ENCODE measurements around the gene MEGF6.

Gene MEGF6

GRCh38 chr1:3652548-3653285, 41.4 kb upstream of the MEGF6 start:
- Histone ChIP-seq H3K27me3 (peaks cover 67% of the 10 kb centered on the region), H3K36me3 (0 out of 2 replicates have a peak, but pooled peaks cover 2% of the 10 kb centered on the region), H3K9ac (no peak overlapping the region), H3K4me3 (no peak overlapping the region), H3K4me2 (no peak overlapping the region), H3K27ac (no peak overlapping the region), H3K9me3 (peaks cover 15% of the 10 kb centered on the region; the same call in 1 of the 2 replicates), H4K20me1 (no peaks in the 10 kb centered on the region), H3K4me1 (peaks cover 25% of the 10 kb centered on the region)
- TF ChIP-seq Cebpa-rat (IDR thresholded peaks at IDR 0.05): no peak

- H3K9me3 ChIP-seq: peaks cover 15% of the 10 kb centered on the region; the same call in 1 of the 2 replicates
- TF ChIP-seq Cebpa-rat (IDR thresholded peaks at IDR 0.05): no peak
- H3K36me3 ChIP-seq: peaks cover 9% of the 10 kb centered on the region
- H3K9ac ChIP-seq: no peak within 1 kb of the TSS
- H4K20me1 ChIP-seq: no peaks in the 10 kb centered on the region; the same call in 1 of the 2 replicates
- H3K4me1 ChIP-seq: peaks cover 31% of the 10 kb centered on the region
- no peak within 1 kb of the TSS for H3K4me3 ChIP-seq
- peaks cover 62% of the 10 kb centered on the region for H3K27me3 ChIP-seq
- no peak within 1 kb of the TSS for H3K4me2 ChIP-seq
- no peak within 1 kb of the TSS for H3K27ac ChIP-seq
These were observed 40.7 kb upstream of the MEGF6 start, which contains the start of gene TP73 for GRCh38 chr1:3651930-3652547. TP73 (plus strand) TSS chr1:3652516; CDS start chr1:3682366, 29,850 bp downstream.

DNA sequence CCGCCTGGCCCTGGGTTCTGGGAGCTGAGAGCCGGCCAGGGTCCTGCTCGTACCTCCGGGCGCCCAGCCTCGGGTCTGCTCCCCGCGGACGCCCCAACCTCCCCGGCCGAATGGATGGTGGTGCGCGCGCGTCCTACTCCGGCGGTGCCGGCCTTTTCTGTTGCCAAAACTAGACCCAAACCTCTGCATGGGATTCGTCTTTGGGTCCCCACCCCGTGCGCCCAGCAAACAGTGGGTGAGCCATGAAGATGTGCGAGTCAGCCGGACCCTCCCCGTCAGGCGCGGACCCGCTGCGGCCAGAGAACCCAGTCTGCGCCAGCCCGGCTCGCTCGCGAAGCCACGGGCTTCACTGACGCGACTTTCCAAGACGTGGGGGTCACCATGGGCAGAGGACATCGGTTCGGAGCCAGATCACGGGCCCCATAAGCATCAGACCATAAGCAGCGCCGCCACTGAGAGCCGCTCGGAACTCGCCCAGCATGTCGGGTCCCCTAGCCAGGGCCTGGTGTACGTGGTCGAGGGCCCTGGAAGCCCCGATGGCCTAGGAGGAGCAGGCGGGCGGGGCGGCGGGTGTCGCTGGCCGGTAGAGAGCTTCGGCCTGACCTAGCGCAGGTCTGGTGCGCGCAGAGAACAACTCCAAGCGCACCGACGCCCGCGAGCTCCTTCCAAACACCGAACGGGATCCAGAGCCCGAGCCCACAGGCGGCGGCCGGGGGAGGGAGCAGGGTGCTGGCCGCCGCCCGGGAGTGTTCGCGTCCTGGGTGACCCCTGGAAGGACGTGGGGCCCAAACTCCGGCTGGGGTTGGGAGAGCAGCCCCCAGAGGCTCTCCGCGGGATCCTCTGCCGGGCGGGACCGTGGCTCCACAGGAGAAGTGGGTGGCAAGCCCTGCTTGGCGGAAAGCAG, 40.0 kb upstream of the MEGF6 start:
- Histone ChIP-seq H3K4me3 (no peak overlapping the region), H3K4me2 (no peak overlapping the region), H3K36me3 (peaks cover 16% of the 10 kb centered on the region), H3K27ac (no peak overlapping the region), H4K20me1 (no peaks in the 10 kb centered on the region; the same call in 1 of the 2 replicates), H3K9me3 (peaks cover 15% of the 10 kb centered on the region; the same call in 1 of the 2 replicates), H3K27me3 (peaks cover 54% of the 10 kb centered on the region), H3K9ac (no peak overlapping the region), H3K4me1 (peaks cover 35% of the 10 kb centered on the region)
- TF ChIP-seq Cebpa-rat (IDR thresholded peaks at IDR 0.05): no peak

GRCh38 chr1:3650248-3651025, 39.1 kb upstream of the MEGF6 start:
- Histone ChIP-seq H3K27ac (no peak overlapping the region), H3K36me3 (peaks cover 25% of the 10 kb centered on the region), H3K4me2 (peak overlapping the region; percentile 98; the same call in 1 of the 2 replicates), H3K9ac (no peak overlapping the region), H3K4me1 (peaks cover 33% of the 10 kb centered on the region), H3K4me3 (peak overlapping the region; percentile 90; the same call in 1 of the 2 replicates), H4K20me1 (no peaks in the 10 kb centered on the region; the same call in none of the 2 replicates), H3K9me3 (peaks cover 15% of the 10 kb centered on the region; the same call in 1 of the 2 replicates), H3K27me3 (peaks cover 51% of the 10 kb centered on the region)
- no peak for TF ChIP-seq Cebpa-rat (IDR thresholded peaks at IDR 0.05)

DNA sequence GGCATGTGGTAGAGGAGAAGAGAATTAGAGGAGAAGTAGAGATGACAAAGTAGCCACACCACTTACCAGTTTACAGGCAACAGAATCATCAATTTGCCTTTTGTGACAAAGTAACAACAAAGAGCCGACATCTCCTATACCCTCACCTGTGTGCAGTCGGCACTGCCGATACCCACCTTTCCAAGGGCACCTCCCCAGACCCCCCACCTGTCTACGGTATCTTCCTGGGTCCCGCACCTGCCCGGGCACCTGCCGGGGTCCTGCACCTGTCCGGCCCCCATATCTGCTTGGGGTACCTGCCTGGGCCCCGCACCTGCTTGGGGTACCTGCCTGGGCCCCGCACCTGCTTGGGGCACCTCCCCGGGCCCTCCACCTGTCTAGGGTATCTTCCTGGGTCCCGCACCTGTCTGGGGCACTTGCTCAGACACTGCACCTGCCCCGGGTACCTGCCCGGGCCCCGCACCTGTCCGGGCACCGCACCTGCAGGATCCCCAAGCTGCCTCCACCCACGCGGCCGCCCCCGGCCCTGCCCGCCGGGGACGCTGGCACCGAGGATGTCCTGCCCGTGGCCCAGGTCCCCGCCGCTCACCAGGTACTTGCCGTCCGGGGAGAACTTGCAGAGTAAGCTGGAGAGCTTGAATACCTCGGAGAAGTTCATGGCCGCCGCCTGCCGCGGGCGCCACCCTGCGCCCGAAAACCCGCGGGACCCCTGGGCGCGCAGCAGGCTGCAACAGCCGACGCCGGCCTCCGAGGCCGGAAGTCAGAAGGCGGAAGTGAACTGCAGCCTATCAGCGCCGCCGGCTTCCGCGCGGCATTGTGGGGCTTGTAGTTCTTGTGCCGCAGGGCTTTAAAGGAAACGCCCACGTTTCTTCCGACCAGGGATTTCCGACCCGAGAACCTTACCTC, 38.3 kb upstream of the MEGF6 start, which contains the start of gene WRAP73:
TSS of gene WRAP73 (minus strand) at position 762 of the 906 bp plus-strand sequence. CDS start at position 658, 104 bp downstream.
- Histone ChIP-seq H3K4me2 (peak within 1 kb of the TSS; percentile 98), H4K20me1 (peaks cover 6% of the 10 kb centered on the region), H3K9ac (peak within 1 kb of the TSS; percentile 90), H3K27me3 (peaks cover 43% of the 10 kb centered on the region), H3K9me3 (peaks cover 15% of the 10 kb centered on the region; the same call in 1 of the 2 replicates), H3K27ac (peak within 1 kb of the TSS; percentile 80), H3K36me3 (peaks cover 33% of the 10 kb centered on the region), H3K4me3 (peak within 1 kb of the TSS; percentile 90), H3K4me1 (peaks cover 33% of the 10 kb centered on the region)
- no peak for TF ChIP-seq Cebpa-rat (IDR thresholded peaks at IDR 0.05)

DNA sequence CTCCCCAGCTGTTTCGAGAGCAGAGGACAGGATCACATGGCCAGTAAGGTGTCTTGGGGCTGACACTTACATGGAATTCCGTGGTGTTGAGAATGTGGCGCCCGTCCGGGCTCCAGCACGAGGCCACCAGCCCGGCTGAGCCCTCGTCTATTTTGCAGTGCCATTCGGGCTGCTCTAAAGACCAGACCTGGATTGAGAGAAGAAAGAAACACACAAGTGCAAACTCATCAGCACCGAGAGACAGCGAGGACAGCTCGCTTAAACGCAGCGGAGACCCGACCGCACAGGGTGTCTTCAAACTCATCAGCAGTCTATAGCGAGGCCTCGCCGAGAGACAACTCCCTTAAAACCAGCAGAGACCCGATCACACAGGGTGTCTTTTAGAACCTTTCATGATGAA, 35.3 kb upstream of the MEGF6 start:
- Histone ChIP-seq H3K4me3 (no peak overlapping the region), H3K4me1 (peaks cover 33% of the 10 kb centered on the region), H4K20me1 (peaks cover 13% of the 10 kb centered on the region), H3K27me3 (peaks cover 13% of the 10 kb centered on the region), H3K36me3 (peaks cover 55% of the 10 kb centered on the region), H3K9me3 (peaks cover 14% of the 10 kb centered on the region; the same call in 1 of the 2 replicates), H3K4me2 (no peak overlapping the region), H3K9ac (peak overlapping the region; percentile 10; the same call in 1 of the 2 replicates), H3K27ac (no peak overlapping the region)
- TF ChIP-seq Cebpa-rat (IDR thresholded peaks at IDR 0.05): no peak

- peaks cover 21% of the 10 kb centered on the region for H4K20me1 ChIP-seq
- H3K27ac ChIP-seq: no peak overlapping the region
- H3K4me2 ChIP-seq: no peak overlapping the region
- no peak for TF ChIP-seq Cebpa-rat (IDR thresholded peaks at IDR 0.05)
- peaks cover 6% of the 10 kb centered on the region; the same call in 1 of the 2 replicates for H3K9me3 ChIP-seq
- no peak overlapping the region for H3K4me3 ChIP-seq
- H3K4me1 ChIP-seq: peaks cover 33% of the 10 kb centered on the region
- peaks cover 63% of the 10 kb centered on the region for H3K36me3 ChIP-seq
- H3K9ac ChIP-seq: no peak overlapping the region
- peaks cover 5% of the 10 kb centered on the region for H3K27me3 ChIP-seq
These were observed 34.5 kb upstream of the MEGF6 start for GRCh38 chr1:3645666-3646355.
